HCT116 (cell line): Measurements from ENCODE around the gene DNAJC9.

Source experiments
- CTCF ChIP-seq, 3 experiments: fragments of 200-600 bp in 1 of 3; sonication (generic) in 1 of 3; IDR thresholded peaks in 2 of 3; conservative IDR thresholded peaks in 1 of 3; 2 replicates each; pipeline ENCODE4 v1.5.1; 2012 to 2017; ENCODE audit warnings: low read depth in 2 of 3, low read length in 2 of 3, antibody characterized with exemption in 1 of 3, borderline replicate concordance in 1 of 3, control low read depth in 1 of 3, mild to moderate bottlenecking in 1 of 3, mixed read lengths in 1 of 3, mixed run types in 1 of 3, moderate library complexity in 1 of 3; ENCODE audit not compliant: insufficient read depth in 1 of 3
- EGR1 ChIP-seq: IDR thresholded peaks from 2 replicates; pipeline ENCODE4 v1.6.1; 2012; ENCODE audit warnings: low read depth
- ELF1 ChIP-seq: IDR thresholded peaks from 2 replicates; pipeline ENCODE4 v1.6.1; 2012; ENCODE audit warnings: low read depth, borderline replicate concordance
- POLR2A ChIP-seq: IDR thresholded peaks from 2 replicates; pipeline ENCODE4 v1.7.0; 2011; ENCODE audit warnings: borderline replicate concordance; ENCODE audit not compliant: insufficient read depth, insufficient read length; ENCODE audit errors: extremely low read depth
- POLR2AphosphoS5 ChIP-seq: IDR thresholded peaks from 2 replicates; pipeline ENCODE4 v1.6.1; 2011; ENCODE audit warnings: mild to moderate bottlenecking, low read depth, low read length, moderate library complexity
- YY1 ChIP-seq: IDR thresholded peaks from 2 replicates; pipeline ENCODE4 v1.6.1; 2011; ENCODE audit warnings: low read length, low read depth, moderate library complexity, mild to moderate bottlenecking; ENCODE audit not compliant: insufficient replicate concordance; ENCODE audit errors: extremely low read depth
- ZFX ChIP-seq: fragments of 450-650 bp; IDR thresholded peaks from 2 replicates; pipeline ENCODE4 v1.6.1; 2017
- TF ChIP-seq, protein P1 (sequence below): IDR thresholded peaks from 2 replicates; pipeline ENCODE4 v1.6.1; 2012; ENCODE audit warnings: low read depth

- TF ChIP-seq POLR2AphosphoS5 (no peak), CTCF (IDR thresholded peaks at IDR 0.05 in 2 of 3, conservative IDR thresholded peaks at IDR 0.05 in 1 of 3; ENCODE audit: borderline replicate concordance in 1 of 3, insufficient read depth in 1 of 3, low read depth in 2 of 3, low read length in 2 of 3) (no peak), POLR2A (no peak), YY1 (no peak), ZFX (no peak), ELF1 (no peak), EGR1 (no peak)
- TF ChIP-seq, protein P1, sequence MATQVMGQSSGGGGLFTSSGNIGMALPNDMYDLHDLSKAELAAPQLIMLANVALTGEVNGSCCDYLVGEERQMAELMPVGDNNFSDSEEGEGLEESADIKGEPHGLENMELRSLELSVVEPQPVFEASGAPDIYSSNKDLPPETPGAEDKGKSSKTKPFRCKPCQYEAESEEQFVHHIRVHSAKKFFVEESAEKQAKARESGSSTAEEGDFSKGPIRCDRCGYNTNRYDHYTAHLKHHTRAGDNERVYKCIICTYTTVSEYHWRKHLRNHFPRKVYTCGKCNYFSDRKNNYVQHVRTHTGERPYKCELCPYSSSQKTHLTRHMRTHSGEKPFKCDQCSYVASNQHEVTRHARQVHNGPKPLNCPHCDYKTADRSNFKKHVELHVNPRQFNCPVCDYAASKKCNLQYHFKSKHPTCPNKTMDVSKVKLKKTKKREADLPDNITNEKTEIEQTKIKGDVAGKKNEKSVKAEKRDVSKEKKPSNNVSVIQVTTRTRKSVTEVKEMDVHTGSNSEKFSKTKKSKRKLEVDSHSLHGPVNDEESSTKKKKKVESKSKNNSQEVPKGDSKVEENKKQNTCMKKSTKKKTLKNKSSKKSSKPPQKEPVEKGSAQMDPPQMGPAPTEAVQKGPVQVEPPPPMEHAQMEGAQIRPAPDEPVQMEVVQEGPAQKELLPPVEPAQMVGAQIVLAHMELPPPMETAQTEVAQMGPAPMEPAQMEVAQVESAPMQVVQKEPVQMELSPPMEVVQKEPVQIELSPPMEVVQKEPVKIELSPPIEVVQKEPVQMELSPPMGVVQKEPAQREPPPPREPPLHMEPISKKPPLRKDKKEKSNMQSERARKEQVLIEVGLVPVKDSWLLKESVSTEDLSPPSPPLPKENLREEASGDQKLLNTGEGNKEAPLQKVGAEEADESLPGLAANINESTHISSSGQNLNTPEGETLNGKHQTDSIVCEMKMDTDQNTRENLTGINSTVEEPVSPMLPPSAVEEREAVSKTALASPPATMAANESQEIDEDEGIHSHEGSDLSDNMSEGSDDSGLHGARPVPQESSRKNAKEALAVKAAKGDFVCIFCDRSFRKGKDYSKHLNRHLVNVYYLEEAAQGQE = no peak
These were observed 40.4 kb upstream of the DNAJC9 start for GRCh38 chr10:73287441-73287840.
